Neural crest cell (in vitro differentiated cells): ENCODE measurements around the gene THEMIS. TPM values are rescaled to one million over a fixed set of nuclear protein-coding genes. Genes with fewer than 3 reads are reported as not detected.

Source experiments
- DNase-seq: peaks from one replicate; pipeline ENCODE4 v3.0.0; 2021; ENCODE audit warnings: low read depth, mixed read lengths, low spot score
- H3K27ac Mint-ChIP-seq: one replicate; pipeline ENCODE4 v1.8.0; 2021; ENCODE audit warnings: mild to moderate bottlenecking, mixed read lengths; ENCODE audit not compliant: unreplicated experiment
- H3K27me3 Mint-ChIP-seq: 2 replicates; pipeline ENCODE4 v1.8.0; 2021; ENCODE audit warnings: low read depth, mild to moderate bottlenecking, mixed read lengths
- H3K36me3 Mint-ChIP-seq: 2 replicates; pipeline ENCODE4 v1.8.0; 2021; ENCODE audit warnings: low read depth, mild to moderate bottlenecking, mixed read lengths
- H3K4me1 Mint-ChIP-seq: 2 replicates; pipeline ENCODE4 v1.8.0; 2021; ENCODE audit warnings: mixed read lengths
- H3K4me3 Mint-ChIP-seq: one replicate; pipeline ENCODE4 v1.8.0; 2021; ENCODE audit warnings: mild to moderate bottlenecking, mixed read lengths
- H3K9me3 Mint-ChIP-seq: 2 replicates; pipeline ENCODE4 v1.8.0; 2021; ENCODE audit warnings: mixed read lengths
- CTCF ChIP-seq: fragments of 200-600 bp; sonication (generic); conservative IDR thresholded peaks from 2 replicates; pipeline ENCODE4 v1.5.0; 2021; ENCODE audit warnings: antibody characterized with exemption, mild to moderate bottlenecking
- total RNA-seq: library from RNA; stranded (reverse); gene quantifications from 2 replicates; pipeline ENCODE4 v1.2.1, GENCODE V29; 2021

THEMIS gene
- total RNA-seq, 1 donor from 2014 or later: not detected

- H3K27ac Mint-ChIP-seq: no peak overlapping the region
- no peak for TF ChIP-seq CTCF
- no peak overlapping the region for H3K4me3 Mint-ChIP-seq
- peaks cover 5% of the 10 kb centered on the region for H3K9me3 Mint-ChIP-seq
- H3K4me1 Mint-ChIP-seq: peaks cover 6% of the 10 kb centered on the region
- H3K27me3 Mint-ChIP-seq: no peaks in the 10 kb centered on the region
- DNase-seq: no peak
- H3K36me3 Mint-ChIP-seq: no peaks in the 10 kb centered on the region
Observed at GRCh38 chr6:127869183-127869582, 31.7 kb downstream of the THEMIS start.

GRCh38 chr6:127868338-127868737 lies 32.5 kb downstream of the THEMIS start:
- DNase-seq: no peak
- H3K27me3 Mint-ChIP-seq: no peaks in the 10 kb centered on the region
- no peak overlapping the region for H3K4me3 Mint-ChIP-seq
- peaks cover 6% of the 10 kb centered on the region for H3K4me1 Mint-ChIP-seq
- peaks cover 3% of the 10 kb centered on the region for H3K9me3 Mint-ChIP-seq
- no peak overlapping the region for H3K27ac Mint-ChIP-seq
- no peaks in the 10 kb centered on the region for H3K36me3 Mint-ChIP-seq
- no peak for TF ChIP-seq CTCF

- no peaks in the 10 kb centered on the region for H3K9me3 Mint-ChIP-seq
- DNase-seq: no peak
- no peak overlapping the region for H3K4me3 Mint-ChIP-seq
Observed at GRCh38 chr6:127866766-127867165, 34.1 kb downstream of the THEMIS start.

GRCh38 chr6:127865108-127865507 lies 35.8 kb downstream of the THEMIS start:
- no peak overlapping the region for H3K4me3 Mint-ChIP-seq
- TF ChIP-seq CTCF: no peak
- H3K27me3 Mint-ChIP-seq: no peaks in the 10 kb centered on the region
- no peaks in the 10 kb centered on the region for H3K36me3 Mint-ChIP-seq
- no peak for DNase-seq
- H3K27ac Mint-ChIP-seq: no peak overlapping the region
- peaks cover 5% of the 10 kb centered on the region for H3K4me1 Mint-ChIP-seq
- H3K9me3 Mint-ChIP-seq: no peaks in the 10 kb centered on the region

More at GRCh38 chr6:127866766-127867165, 34.1 kb downstream of the THEMIS start:
- Mint-ChIP-seq H3K4me1 (peaks cover 6% of the 10 kb centered on the region), H3K27ac (no peak overlapping the region), H3K27me3 (no peaks in the 10 kb centered on the region), H3K36me3 (no peaks in the 10 kb centered on the region)
- no peak for TF ChIP-seq CTCF

GRCh38 chr6:127864701-127865100 lies 36.2 kb downstream of the THEMIS start:
- H3K4me1 Mint-ChIP-seq: peaks cover 1% of the 10 kb centered on the region
- no peaks in the 10 kb centered on the region for H3K27me3 Mint-ChIP-seq
- no peak for TF ChIP-seq CTCF
- H3K36me3 Mint-ChIP-seq: no peaks in the 10 kb centered on the region
- no peak for DNase-seq
- no peaks in the 10 kb centered on the region for H3K9me3 Mint-ChIP-seq
- H3K27ac Mint-ChIP-seq: no peak overlapping the region
- H3K4me3 Mint-ChIP-seq: no peak overlapping the region

GRCh38 chr6:127860723-127861122 lies 40.1 kb downstream of the THEMIS start:
- Mint-ChIP-seq H3K4me3 (no peak overlapping the region), H3K27ac (no peak overlapping the region), H3K4me1 (no peaks in the 10 kb centered on the region), H3K27me3 (no peaks in the 10 kb centered on the region), H3K9me3 (no peaks in the 10 kb centered on the region), H3K36me3 (no peaks in the 10 kb centered on the region)
- TF ChIP-seq CTCF: no peak
- DNase-seq: no peak
